Right atrium auricular region (tissue), 2 donors: Measurements from ENCODE around the gene ARHGEF2. TPM values are rescaled to one million over a fixed set of nuclear protein-coding genes. Genes with fewer than 3 reads are reported as not detected.
A peak's percentile ranks its signal among the peaks of the same experiment; 100 is the strongest.

Source experiments
- DNase-seq: peaks from one replicate; pipeline ENCODE4 v3.0.0-alpha.2; 2019; ENCODE audit warnings: low spot score
- H3K27ac ChIP-seq, 2 donors: fragments of 200-600 bp; sonication (generic); 1 replicate in 1 of 2; 2 replicates in 1 of 2; pipeline ENCODE4 v1.5.1; 2016 to 2019
- H3K27me3 ChIP-seq, 2 donors: fragments of 200-600 bp; sonication (generic); one replicate each; pipeline versions ENCODE4 v1.5.1 to v1.6.0; 2017 to 2019
- H3K36me3 ChIP-seq: fragments of 200-600 bp; sonication (generic); one replicate; pipeline ENCODE4 v1.5.1; 2016
- H3K4me1 ChIP-seq, 2 donors: fragments of 200-600 bp; sonication (generic); one replicate each; pipeline versions ENCODE4 v1.5.1 to v1.6.0; 2017 to 2019
- H3K4me3 ChIP-seq, 2 donors: fragments of 200-600 bp; sonication (generic); 1 replicate in 1 of 2; 2 replicates in 1 of 2; pipeline ENCODE4 v1.5.1; 2017 to 2019; ENCODE audit warnings: mild to moderate bottlenecking in 1 of 2, moderate library complexity in 1 of 2
- H3K9me3 ChIP-seq, 2 donors: fragments of 200-600 bp; sonication (generic); one replicate each; pipeline ENCODE4 v1.5.1; 2019
- total RNA-seq, 2 donors: library from RNA; depleted of rRNA; stranded (reverse); fragments of >200 nt; gene quantifications; one replicate each; pipeline ENCODE4 v1.1.0, GENCODE V29; 2016
- TF ChIP-seq, protein P1 (sequence below), 2 donors: fragments of 200-600 bp; sonication (generic); IDR thresholded peaks; one replicate each; pipeline ENCODE4 v1.5.1; 2019; ENCODE audit warnings: antibody characterized with exemption in 2 of 2

ARHGEF2 gene
- total RNA-seq, 2 donors from 2014 or later = 50.8 to 69.8 TPM

DNA sequence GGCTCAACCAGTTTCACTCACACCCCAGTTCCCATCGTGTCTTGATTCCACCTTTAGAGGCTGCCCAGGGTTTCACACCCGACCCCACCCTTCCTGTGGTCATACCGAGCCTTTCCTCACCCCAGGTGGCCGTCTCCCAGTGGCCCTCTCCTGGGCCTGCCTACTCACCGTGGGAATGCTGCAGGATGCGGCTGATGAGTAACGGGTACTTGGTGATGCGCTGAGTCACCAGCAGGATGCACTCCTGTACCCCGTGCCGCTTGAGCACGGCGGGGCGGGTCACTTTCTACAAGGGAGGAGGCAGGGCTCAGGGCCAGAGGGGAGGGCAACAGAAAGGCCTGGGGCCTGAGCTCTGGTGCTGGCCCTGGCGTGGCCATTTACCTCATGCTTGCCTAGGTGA is 16.4 kb downstream of the ARHGEF2 start:
- Histone ChIP-seq H3K36me3 (peaks cover 92% of the 10 kb centered on the region), H3K27me3 (no peaks in the 10 kb centered on the region), H3K9me3 (no peaks in the 10 kb centered on the region), H3K27ac (peak overlapping the region; percentile 72 to 74), H3K4me1 (peaks cover 0 to 55% of the 10 kb centered on the region in 2 donors), H3K4me3 (no peak overlapping the region)
- TF ChIP-seq, protein P1, sequence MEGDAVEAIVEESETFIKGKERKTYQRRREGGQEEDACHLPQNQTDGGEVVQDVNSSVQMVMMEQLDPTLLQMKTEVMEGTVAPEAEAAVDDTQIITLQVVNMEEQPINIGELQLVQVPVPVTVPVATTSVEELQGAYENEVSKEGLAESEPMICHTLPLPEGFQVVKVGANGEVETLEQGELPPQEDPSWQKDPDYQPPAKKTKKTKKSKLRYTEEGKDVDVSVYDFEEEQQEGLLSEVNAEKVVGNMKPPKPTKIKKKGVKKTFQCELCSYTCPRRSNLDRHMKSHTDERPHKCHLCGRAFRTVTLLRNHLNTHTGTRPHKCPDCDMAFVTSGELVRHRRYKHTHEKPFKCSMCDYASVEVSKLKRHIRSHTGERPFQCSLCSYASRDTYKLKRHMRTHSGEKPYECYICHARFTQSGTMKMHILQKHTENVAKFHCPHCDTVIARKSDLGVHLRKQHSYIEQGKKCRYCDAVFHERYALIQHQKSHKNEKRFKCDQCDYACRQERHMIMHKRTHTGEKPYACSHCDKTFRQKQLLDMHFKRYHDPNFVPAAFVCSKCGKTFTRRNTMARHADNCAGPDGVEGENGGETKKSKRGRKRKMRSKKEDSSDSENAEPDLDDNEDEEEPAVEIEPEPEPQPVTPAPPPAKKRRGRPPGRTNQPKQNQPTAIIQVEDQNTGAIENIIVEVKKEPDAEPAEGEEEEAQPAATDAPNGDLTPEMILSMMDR (IDR thresholded peaks at IDR 0.05) = peak in 1 of 2 donors; percentile 57
- DNase-seq = peak; percentile 84

DNA sequence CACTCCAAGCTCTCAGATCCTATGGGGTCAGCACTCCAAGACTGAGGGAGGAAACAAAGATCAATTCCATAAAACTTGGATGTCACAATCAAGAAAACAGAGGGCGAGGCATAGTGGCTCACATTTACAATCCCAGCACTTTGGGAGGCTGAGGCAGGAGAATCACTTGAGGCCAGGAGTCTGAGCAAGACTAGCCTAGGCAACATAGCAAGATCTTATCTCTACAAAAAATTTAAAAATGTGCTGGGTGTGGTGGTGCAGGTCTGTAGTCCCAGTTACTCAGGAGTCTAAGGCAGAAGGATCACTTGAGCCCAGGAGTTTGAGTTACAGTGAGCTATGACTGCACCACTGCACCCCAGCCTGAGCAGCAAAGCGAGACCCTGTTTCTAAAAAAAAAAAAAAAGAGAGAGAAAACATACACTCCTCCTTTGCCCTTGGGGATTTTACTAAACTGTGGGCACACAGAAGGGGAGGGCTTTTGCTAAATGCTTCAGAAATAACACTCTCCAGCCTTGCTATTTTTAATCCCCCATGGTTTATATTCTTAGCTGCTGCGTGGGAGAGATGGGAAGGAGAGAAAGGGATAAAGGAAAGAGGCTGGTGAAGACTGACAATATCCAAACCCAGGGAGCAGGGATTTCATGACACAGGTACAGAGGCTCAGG is 18.1 kb downstream of the ARHGEF2 start:
- Histone ChIP-seq H3K4me3 (no peak overlapping the region), H3K9me3 (no peaks in the 10 kb centered on the region), H3K27ac (peak overlapping the region; percentile 72 to 74), H3K27me3 (no peaks in the 10 kb centered on the region), H3K4me1 (peaks cover 0 to 39% of the 10 kb centered on the region in 2 donors), H3K36me3 (peaks cover 95% of the 10 kb centered on the region)
- TF ChIP-seq, protein P1 (IDR thresholded peaks at IDR 0.05) = no peak
- no peak for DNase-seq

DNA sequence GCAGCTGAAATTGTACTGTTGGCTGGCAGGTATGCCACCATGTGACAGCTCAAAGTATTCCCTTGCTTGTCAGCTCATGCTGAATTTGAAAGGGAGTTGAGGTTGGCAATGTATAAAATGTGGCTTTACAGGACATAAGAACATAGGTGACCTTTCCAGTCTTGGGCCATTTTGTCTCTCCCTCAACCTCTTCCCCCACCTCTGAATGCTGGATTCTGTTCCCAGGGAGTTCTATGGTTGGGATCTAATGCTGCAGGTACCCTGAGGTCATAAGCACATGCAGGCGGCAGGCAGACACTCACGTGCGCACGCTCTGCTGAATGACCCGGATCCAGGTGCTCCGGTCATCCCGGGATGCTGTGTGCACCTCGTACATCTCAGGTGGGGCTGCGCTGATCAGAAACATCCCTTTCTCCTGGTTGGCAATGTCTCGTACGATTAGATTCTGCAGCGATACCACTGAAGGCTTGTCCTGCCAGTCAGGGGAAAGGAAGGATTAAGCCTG is 20.9 kb downstream of the ARHGEF2 start:
- TF ChIP-seq, protein P1 (IDR thresholded peaks at IDR 0.05) = no peak
- no peak for DNase-seq
- Histone ChIP-seq H3K27ac (no peak overlapping the region), H3K4me1 (peaks cover 0 to 27% of the 10 kb centered on the region in 2 donors), H3K27me3 (no peaks in the 10 kb centered on the region), H3K36me3 (peaks cover 97% of the 10 kb centered on the region), H3K4me3 (no peak overlapping the region), H3K9me3 (no peaks in the 10 kb centered on the region)

DNA sequence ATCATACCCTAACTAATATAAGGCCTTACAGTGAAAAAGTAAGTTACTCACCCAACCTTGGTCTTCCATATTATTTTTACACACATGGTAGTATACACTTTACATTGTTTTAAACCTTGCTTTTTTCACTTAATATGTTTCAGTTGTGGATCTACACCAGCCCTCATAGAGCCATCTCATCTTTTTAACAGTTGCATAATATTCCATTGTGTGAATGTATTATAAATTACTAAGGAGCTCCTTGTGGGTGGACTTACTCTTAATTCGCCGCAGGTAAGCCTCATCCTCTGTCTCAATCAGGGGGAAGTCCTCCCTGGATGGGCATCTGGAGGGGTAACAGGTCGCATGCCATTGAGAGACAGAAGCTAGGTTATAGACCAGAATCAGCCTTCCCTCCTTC is 23.7 kb downstream of the ARHGEF2 start:
- no peak overlapping the region for H3K4me3 ChIP-seq
- TF ChIP-seq, protein P1 (IDR thresholded peaks at IDR 0.05) = no peak
- H3K4me1 ChIP-seq = peaks cover 0 to under 1% of the 10 kb centered on the region in 2 donors
- H3K9me3 ChIP-seq = no peaks in the 10 kb centered on the region
- no peak overlapping the region for H3K27ac ChIP-seq
- H3K36me3 ChIP-seq = peaks cover 100% of the 10 kb centered on the region
- no peak for DNase-seq
- no peaks in the 10 kb centered on the region for H3K27me3 ChIP-seq

DNA sequence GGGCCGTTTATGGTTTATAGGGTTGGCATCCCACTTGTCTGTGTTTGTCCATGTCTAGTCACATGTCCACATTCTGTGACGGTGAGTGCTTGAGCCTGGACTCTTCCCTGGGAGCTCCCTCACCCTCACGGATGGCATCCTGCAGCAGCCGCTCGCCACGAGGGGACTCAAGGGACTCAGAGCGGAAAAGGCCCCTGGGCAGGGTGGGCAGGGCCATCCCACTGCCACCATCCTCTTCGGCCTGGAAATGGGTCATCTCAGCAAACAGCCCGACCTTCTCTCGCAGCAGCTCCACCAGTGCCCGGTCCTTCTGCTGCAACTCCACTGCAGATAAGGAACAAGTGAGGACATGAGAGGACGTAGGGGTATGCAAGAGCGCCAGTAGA is 25.8 kb downstream of the ARHGEF2 start:
- H3K27me3 ChIP-seq = no peaks in the 10 kb centered on the region
- H3K4me1 ChIP-seq = no peaks in the 10 kb centered on the region
- H3K9me3 ChIP-seq = no peaks in the 10 kb centered on the region
- H3K36me3 ChIP-seq = peaks cover 100% of the 10 kb centered on the region
- TF ChIP-seq, protein P1 (IDR thresholded peaks at IDR 0.05) = no peak
- no peak for DNase-seq
- H3K27ac ChIP-seq = no peak overlapping the region
- no peak overlapping the region for H3K4me3 ChIP-seq
